ENCODE results near the gene KLHDC8B.

KLHDC8B gene

DNA sequence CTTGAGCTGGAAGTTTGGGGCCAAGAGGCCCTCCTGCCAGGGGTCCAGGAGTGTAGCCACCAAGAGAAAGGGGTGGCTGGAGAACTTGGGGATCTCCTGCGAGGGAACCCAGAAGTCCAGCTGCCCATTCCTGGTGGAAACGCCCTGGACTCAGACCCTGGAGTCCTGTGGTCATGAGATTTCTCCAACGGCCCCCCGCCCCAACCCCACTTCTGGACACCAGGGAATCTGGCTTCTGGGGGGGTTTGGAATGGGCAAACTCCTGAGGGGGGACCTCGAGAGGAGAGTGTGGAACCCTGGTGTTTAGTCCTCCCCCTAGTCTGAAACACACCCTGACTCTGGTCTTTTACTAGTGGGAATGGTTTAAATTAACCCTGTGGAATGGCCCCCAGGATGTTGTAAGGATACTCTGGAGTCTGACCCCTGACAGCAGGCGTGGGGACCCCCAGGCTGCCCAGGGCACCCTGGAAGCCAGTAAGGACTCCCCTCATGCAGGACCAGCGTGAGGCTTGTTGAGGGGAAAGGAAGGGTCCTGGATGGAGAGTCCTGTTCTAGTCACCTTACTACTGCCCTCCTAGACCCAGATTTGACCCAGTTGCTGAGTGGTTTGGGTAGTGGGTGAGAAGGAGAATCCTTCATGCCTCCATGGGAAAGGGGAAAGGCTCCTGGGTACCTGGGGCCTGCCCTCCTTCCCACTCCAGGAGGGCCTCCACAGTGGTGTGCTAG, 540 bp downstream of the KLHDC8B start:
- TF ChIP-seq, protein P1, sequence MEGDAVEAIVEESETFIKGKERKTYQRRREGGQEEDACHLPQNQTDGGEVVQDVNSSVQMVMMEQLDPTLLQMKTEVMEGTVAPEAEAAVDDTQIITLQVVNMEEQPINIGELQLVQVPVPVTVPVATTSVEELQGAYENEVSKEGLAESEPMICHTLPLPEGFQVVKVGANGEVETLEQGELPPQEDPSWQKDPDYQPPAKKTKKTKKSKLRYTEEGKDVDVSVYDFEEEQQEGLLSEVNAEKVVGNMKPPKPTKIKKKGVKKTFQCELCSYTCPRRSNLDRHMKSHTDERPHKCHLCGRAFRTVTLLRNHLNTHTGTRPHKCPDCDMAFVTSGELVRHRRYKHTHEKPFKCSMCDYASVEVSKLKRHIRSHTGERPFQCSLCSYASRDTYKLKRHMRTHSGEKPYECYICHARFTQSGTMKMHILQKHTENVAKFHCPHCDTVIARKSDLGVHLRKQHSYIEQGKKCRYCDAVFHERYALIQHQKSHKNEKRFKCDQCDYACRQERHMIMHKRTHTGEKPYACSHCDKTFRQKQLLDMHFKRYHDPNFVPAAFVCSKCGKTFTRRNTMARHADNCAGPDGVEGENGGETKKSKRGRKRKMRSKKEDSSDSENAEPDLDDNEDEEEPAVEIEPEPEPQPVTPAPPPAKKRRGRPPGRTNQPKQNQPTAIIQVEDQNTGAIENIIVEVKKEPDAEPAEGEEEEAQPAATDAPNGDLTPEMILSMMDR (conservative IDR thresholded peaks at IDR 0.05; ENCODE audit: control insufficient read depth, insufficient read depth, low read depth, low read length), result no peak
- DNase-seq (ENCODE audit: low read depth), result no peak
- peak overlapping the region; percentile 69 for H3K4me3 ChIP-seq (ENCODE audit: control insufficient read depth, low read depth, low read length)

DNA sequence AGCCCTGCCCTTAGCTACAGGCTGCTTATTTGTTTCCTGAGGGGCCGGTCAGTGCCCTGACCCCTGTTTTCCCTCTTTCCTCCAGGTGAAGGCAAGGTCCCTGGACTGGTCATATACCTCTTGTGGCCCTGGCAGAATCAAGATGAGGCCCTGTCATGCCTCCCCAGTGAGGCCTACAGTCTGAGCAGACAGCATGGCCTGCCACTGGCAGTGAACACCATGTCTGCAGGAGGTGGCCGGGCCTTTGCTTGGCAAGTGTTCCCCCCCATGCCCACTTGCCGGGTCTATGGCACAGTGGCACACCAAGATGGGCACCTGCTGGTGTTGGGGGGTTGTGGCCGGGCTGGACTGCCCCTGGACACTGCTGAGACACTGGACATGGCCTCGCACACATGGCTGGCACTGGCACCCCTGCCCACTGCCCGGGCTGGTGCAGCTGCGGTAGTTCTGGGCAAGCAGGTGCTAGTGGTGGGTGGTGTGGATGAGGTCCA, 1.2 kb downstream of the KLHDC8B start:
- TF ChIP-seq, protein P1 (conservative IDR thresholded peaks at IDR 0.05; ENCODE audit: control insufficient read depth, insufficient read depth, low read depth, low read length), result no peak
- DNase-seq (ENCODE audit: low read depth), result no peak
- H3K4me3 ChIP-seq (ENCODE audit: control insufficient read depth, low read depth, low read length), result no peak overlapping the region

DNA sequence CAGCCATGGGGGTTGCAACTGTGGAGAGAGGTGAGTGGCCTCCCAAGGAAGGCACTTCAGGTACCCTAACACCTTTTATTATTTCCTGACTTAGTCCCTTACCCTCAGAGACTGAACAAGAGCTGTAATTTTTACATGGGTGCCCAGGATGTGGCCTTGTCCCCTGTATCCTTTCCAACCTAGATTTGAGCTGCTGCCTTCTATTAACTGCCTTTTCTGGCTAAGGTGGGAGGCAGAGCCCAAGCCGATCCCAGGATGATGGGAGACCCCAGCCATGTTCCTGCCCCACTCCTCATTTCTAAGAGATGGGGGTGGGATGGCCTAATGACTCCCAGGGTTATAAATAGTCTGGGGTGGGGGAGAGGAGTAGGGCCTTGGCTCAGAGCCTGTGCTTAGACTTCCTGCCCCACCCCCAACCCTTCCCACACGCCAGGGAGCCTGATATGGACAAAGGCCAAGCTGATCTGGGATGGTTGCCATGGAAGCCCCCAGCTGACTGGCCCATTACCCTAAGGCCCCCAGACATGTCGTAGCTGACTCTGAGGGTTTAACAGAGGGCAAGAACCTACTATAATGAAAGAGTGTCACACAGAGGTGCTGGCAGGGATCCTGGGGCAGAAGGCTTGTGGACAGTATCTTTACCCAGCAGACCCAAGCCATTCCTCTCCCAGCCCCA, 1.9 kb downstream of the KLHDC8B start:
- TF ChIP-seq, protein P1 (conservative IDR thresholded peaks at IDR 0.05; ENCODE audit: control insufficient read depth, insufficient read depth, low read depth, low read length), result no peak
- DNase-seq (ENCODE audit: low read depth), result no peak

DNA sequence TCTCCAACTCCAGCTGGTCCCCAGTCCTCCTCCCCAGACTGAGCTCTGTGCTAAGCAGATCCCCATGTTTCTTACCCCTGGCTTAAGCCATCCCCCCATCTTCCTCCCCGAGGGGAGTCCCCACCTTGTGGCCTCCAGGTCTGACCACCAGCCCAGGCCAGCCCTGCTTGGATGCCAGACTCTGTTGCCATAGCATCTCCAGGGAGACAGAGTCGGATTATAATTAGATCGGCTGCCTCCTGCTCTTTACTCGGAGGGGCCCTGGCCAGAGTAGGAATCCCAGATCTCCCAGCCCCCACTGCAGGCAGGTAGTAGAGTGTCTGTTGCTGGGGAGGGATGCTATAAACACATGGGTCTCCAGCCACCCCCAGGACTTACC, 2.4 kb downstream of the KLHDC8B start:
- TF ChIP-seq, protein P1 (conservative IDR thresholded peaks at IDR 0.05; ENCODE audit: control insufficient read depth, insufficient read depth, low read depth, low read length), result no peak
- DNase-seq (ENCODE audit: low read depth), result no peak
- no peak overlapping the region for H3K4me3 ChIP-seq (ENCODE audit: control insufficient read depth, low read depth, low read length)

More for the DNA sequence above, 1.9 kb downstream of the KLHDC8B start:
- no peak overlapping the region for H3K4me3 ChIP-seq (ENCODE audit: control insufficient read depth, low read depth, low read length)

DNA sequence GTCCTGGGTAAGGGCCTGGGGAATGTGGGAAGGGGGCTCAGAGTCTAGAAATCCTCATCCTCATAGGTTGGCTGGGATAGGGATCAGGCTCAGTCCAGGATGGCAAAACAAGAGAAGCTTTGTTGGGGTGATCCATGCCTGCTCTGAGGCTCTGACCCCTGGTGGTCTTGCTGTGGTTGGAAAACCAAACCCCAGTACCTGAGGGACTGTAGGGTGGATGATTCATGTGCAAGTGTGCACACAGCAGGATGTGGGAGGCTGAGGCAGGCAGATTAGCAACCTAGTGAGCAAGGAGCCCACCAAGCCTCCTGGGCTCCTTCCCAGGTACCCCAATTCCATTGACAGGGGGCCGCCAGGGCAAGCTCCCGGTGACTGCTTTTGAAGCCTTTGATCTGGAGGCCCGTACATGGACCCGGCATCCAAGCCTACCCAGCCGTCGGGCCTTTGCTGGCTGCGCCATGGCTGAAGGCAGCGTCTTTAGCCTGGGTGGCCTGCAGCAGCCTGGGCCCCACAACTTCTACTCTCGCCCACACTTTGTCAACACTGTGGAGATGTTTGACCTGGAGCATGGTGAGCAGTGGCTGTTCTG, 3.1 kb downstream of the KLHDC8B start:
- TF ChIP-seq, protein P1 (conservative IDR thresholded peaks at IDR 0.05; ENCODE audit: control insufficient read depth, insufficient read depth, low read depth, low read length), result no peak
- H3K4me3 ChIP-seq (ENCODE audit: control insufficient read depth, low read depth, low read length), result no peak overlapping the region
- DNase-seq (ENCODE audit: low read depth), result no peak

DNA sequence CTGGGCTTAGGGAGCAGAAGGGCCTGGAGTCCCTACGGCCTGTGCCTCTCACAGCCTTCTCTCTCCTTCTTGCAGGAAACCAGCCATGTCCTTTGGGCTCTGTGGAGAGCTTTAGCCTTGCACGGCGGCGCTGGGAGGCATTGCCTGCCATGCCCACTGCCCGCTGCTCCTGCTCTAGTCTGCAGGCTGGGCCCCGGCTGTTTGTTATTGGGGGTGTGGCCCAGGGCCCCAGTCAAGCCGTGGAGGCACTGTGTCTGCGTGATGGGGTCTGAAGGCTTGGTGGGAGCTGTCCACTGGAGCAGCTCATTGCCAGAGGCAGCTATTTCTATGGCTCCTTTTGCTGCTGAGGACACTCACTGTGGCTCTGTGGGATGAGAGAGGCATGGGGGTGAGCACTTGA, 4.1 kb downstream of the KLHDC8B start:
- TF ChIP-seq, protein P1 (conservative IDR thresholded peaks at IDR 0.05; ENCODE audit: control insufficient read depth, insufficient read depth, low read depth, low read length), result no peak
- H3K4me3 ChIP-seq (ENCODE audit: control insufficient read depth, low read depth, low read length), result no peak overlapping the region
- no peak for DNase-seq (ENCODE audit: low read depth)
